HepG2 (cell line): ENCODE results near the gene PARN. TPM values are rescaled to one million over a fixed set of nuclear protein-coding genes. Genes with fewer than 3 reads are reported as not detected.

Experiments
- ARNT ChIP-seq: fragments of 450-650 bp; IDR thresholded peaks from 2 replicates; pipeline ENCODE4 v1.6.1; 2017
- EZH2 ChIP-seq: conservative IDR thresholded peaks from 2 replicates; pipeline ENCODE4 v1.6.1; 2012; ENCODE audit warnings: mild to moderate bottlenecking, low read depth, low read length, moderate library complexity
- HNRNPUL1 ChIP-seq: fragments of 200-400 bp; formaldehyde crosslinking; IDR thresholded peaks from 2 replicates; pipeline ENCODE4 v1.6.1; 2017; ENCODE audit warnings: low read depth, mild to moderate bottlenecking, low read length, moderate library complexity
- KAT2B ChIP-seq: fragments of 150-350 bp; IDR thresholded peaks from 2 replicates; pipeline ENCODE4 v1.6.1; 2014; ENCODE audit warnings: low read depth, low read length, borderline replicate concordance
- LCORL ChIP-seq, 2 experiments: fragments of 450-650 bp in 1 of 2; sonication (generic) in 1 of 2; formaldehyde crosslinking in 1 of 2; IDR thresholded peaks; 2 replicates each; pipeline versions ENCODE4 v1.5.0 to v1.6.1; 2017 to 2020; ENCODE audit warnings: antibody characterized with exemption in 1 of 2, missing genetic modification reagents in 1 of 2
- RXRB ChIP-seq: IDR thresholded peaks from 2 replicates; pipeline ENCODE4 v1.6.1; 2016; ENCODE audit warnings: borderline replicate concordance, missing genetic modification reagents, missing compliant biosample characterization
- STAT5B ChIP-seq: sonication (generic); formaldehyde crosslinking; IDR thresholded peaks from 2 replicates; pipeline ENCODE4 v1.4.0; 2020; ENCODE audit warnings: missing genetic modification reagents
- YEATS2 ChIP-seq: sonication (generic); formaldehyde crosslinking; IDR thresholded peaks from 2 replicates; pipeline ENCODE4 v1.4.0; 2020; ENCODE audit warnings: missing genetic modification reagents, borderline replicate concordance
- ZBTB8A ChIP-seq: sonication (generic); formaldehyde crosslinking; IDR thresholded peaks from 2 replicates; pipeline ENCODE4 v1.4.0; 2020; ENCODE audit warnings: mild to moderate bottlenecking, low read depth, missing genetic modification reagents, borderline replicate concordance
- ZNF558 ChIP-seq: sonication (generic); formaldehyde crosslinking; IDR thresholded peaks from 2 replicates; pipeline ENCODE4 v1.9.0; 2022; ENCODE audit warnings: mild to moderate bottlenecking, missing genetic modification reagents, borderline replicate concordance
- ZNF878 ChIP-seq: sonication (generic); formaldehyde crosslinking; IDR thresholded peaks from 2 replicates; pipeline ENCODE4 v1.8.1; 2023; ENCODE audit warnings: mild to moderate bottlenecking, missing genetic modification reagents, moderate library complexity
- polyA plus RNA-seq, 8 experiments: library from polyadenylated mRNA; depleted of rRNA in 3 of 8; stranded (reverse) in 7 of 8; unstranded in 1 of 8; fragments of >200 nt; fragmentation: Illumina TruSeq in 4 of 8; extraction: Trizol in 4 of 8; gene quantifications; 2 replicates each; pipeline versions ENCODE4 v1.2.1 to v1.2.3, GENCODE V29; 2011 to 2016; ENCODE audit warnings: low read depth in 4 of 8, missing spikeins in 1 of 8, mixed read lengths in 1 of 8; ENCODE audit not compliant: insufficient read depth in 1 of 8
- total RNA-seq, 5 experiments: library from RNA; depleted of rRNA; stranded (reverse); fragments of >200 nt; fragmentation: Illumina TruSeq; extraction: Trizol; gene quantifications; 2 replicates each; pipeline ENCODE4 v1.2.3, GENCODE V29; 2016; ENCODE audit warnings: low read depth in 1 of 5
- TF ChIP-seq, protein P1 (sequence below): sonication (generic); formaldehyde crosslinking; IDR thresholded peaks from 2 replicates; pipeline ENCODE4 v1.4.0; 2020; ENCODE audit warnings: missing genetic modification reagents
- TF ChIP-seq, protein P2 (sequence below): sonication (generic); formaldehyde crosslinking; IDR thresholded peaks from 2 replicates; pipeline ENCODE4 v1.5.1; 2020; ENCODE audit warnings: mild to moderate bottlenecking, missing genetic modification reagents, borderline replicate concordance
- TF ChIP-seq, protein P3 (sequence below): sonication (generic); formaldehyde crosslinking; conservative IDR thresholded peaks from 2 replicates; pipeline ENCODE4 v1.8.0; 2022; ENCODE audit warnings: mild to moderate bottlenecking, moderate library complexity, missing genetic modification reagents
- TF ChIP-seq, protein P4 (sequence below), 2 experiments: sonication (generic) in 1 of 2; formaldehyde crosslinking in 1 of 2; IDR thresholded peaks; 2 replicates each; pipeline versions ENCODE4 v1.5.1 to v1.6.1; 2011 to 2020; ENCODE audit warnings: borderline replicate concordance in 1 of 2, low read depth in 1 of 2, low read length in 1 of 2, mild to moderate bottlenecking in 1 of 2, missing genetic modification reagents in 1 of 2, moderate library complexity in 1 of 2

Gene PARN
- total and polyA plus RNA-seq, 2 of the 13 experiments (the other 11 are each of a cell fraction or from before 2014, with no cell fraction given), result 13.3 to 47.6 TPM

DNA sequence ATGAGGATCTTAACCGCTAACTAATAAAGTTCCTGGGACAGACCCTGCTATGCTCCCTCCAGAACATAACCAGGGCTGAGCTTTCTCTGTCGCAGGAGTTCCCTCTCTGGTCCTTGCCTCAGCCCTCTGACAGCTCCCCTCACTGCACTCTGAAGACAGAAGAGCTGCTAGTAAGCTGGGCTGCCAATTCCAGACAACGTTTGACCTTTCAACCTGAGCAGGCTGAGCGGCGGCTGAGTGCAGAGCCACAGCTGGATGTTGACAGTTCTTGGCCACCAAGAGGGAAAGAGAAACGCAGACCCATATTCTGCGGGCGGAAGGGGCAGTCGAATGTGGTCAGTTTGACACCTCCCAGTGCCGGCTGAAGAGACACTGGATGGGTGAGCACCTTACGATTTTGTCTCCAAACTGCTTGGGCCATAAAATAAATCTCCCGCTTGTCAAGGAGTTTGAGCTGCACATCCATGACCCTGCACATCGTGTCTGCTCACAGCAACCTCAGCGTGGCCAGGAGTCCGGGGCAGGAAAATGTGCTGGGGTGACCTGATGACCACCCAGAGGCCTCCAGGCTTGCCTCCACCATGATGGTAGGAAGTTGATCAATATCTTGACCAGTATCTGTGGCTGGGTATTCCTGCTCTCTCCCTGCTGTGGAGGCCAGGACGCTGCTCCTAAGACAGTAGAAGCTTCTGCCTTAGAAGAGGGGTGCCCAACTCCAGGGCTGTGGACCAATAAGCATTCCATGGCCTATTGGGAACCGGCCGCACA lies 209.2 kb downstream of the PARN start (continued):
- TF ChIP-seq, protein P1, sequence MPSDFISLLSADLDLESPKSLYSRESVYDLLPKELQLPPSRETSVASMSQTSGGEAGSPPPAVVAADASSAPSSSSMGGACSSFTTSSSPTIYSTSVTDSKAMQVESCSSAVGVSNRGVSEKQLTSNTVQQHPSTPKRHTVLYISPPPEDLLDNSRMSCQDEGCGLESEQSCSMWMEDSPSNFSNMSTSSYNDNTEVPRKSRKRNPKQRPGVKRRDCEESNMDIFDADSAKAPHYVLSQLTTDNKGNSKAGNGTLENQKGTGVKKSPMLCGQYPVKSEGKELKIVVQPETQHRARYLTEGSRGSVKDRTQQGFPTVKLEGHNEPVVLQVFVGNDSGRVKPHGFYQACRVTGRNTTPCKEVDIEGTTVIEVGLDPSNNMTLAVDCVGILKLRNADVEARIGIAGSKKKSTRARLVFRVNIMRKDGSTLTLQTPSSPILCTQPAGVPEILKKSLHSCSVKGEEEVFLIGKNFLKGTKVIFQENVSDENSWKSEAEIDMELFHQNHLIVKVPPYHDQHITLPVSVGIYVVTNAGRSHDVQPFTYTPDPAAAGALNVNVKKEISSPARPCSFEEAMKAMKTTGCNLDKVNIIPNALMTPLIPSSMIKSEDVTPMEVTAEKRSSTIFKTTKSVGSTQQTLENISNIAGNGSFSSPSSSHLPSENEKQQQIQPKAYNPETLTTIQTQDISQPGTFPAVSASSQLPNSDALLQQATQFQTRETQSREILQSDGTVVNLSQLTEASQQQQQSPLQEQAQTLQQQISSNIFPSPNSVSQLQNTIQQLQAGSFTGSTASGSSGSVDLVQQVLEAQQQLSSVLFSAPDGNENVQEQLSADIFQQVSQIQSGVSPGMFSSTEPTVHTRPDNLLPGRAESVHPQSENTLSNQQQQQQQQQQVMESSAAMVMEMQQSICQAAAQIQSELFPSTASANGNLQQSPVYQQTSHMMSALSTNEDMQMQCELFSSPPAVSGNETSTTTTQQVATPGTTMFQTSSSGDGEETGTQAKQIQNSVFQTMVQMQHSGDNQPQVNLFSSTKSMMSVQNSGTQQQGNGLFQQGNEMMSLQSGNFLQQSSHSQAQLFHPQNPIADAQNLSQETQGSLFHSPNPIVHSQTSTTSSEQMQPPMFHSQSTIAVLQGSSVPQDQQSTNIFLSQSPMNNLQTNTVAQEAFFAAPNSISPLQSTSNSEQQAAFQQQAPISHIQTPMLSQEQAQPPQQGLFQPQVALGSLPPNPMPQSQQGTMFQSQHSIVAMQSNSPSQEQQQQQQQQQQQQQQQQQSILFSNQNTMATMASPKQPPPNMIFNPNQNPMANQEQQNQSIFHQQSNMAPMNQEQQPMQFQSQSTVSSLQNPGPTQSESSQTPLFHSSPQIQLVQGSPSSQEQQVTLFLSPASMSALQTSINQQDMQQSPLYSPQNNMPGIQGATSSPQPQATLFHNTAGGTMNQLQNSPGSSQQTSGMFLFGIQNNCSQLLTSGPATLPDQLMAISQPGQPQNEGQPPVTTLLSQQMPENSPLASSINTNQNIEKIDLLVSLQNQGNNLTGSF (CRISPR knock-in tag), result no peak; the same call in 1 of the 2 replicates
- TF ChIP-seq ZNF558, result no peak
- TF ChIP-seq HNRNPUL1, result no peak
- no peak for TF ChIP-seq EZH2
- no peak for TF ChIP-seq STAT5B (CRISPR knock-in tag)
- TF ChIP-seq, protein P2, sequence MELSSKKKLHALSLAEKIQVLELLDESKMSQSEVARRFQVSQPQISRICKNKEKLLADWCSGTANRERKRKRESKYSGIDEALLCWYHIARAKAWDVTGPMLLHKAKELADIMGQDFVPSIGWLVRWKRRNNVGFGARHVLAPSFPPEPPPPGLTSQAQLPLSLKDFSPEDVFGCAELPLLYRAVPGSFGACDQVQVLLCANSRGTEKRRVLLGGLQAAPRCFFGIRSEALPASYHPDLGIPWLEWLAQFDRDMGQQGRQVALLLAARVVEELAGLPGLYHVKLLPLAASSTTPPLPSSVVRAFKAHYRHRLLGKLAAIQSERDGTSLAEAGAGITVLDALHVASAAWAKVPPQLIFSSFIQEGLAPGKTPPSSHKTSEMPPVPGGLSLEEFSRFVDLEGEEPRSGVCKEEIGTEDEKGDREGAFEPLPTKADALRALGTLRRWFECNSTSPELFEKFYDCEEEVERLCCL (CRISPR knock-in tag), result no peak
- no peak for TF ChIP-seq ZBTB8A (CRISPR knock-in tag)
- TF ChIP-seq LCORL (IDR thresholded peaks at IDR 0.05), result no peak
- TF ChIP-seq LCORL (CRISPR knock-in tag; IDR thresholded peaks at IDR 0.05), result 0 out of 2 replicates have a peak, but pooled peaks have one; percentile 4
- no peak for TF ChIP-seq ZNF878 (CRISPR knock-in tag)
- peak; percentile 51; the same call in 1 of the 2 replicates for TF ChIP-seq RXRB (CRISPR knock-in tag)
- no peak for TF ChIP-seq YEATS2 (CRISPR knock-in tag)
- TF ChIP-seq, protein P3, sequence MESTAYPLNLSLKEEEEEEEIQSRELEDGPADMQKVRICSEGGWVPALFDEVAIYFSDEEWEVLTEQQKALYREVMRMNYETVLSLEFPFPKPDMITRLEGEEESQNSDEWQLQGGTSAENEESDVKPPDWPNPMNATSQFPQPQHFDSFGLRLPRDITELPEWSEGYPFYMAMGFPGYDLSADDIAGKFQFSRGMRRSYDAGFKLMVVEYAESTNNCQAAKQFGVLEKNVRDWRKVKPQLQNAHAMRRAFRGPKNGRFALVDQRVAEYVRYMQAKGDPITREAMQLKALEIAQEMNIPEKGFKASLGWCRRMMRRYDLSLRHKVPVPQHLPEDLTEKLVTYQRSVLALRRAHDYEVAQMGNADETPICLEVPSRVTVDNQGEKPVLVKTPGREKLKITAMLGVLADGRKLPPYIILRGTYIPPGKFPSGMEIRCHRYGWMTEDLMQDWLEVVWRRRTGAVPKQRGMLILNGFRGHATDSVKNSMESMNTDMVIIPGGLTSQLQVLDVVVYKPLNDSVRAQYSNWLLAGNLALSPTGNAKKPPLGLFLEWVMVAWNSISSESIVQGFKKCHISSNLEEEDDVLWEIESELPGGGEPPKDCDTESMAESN (CRISPR knock-in tag), result 0 out of 2 replicates have a peak, but pooled peaks have one; percentile 38
- TF ChIP-seq KAT2B, result no peak
- TF ChIP-seq, protein P4, sequence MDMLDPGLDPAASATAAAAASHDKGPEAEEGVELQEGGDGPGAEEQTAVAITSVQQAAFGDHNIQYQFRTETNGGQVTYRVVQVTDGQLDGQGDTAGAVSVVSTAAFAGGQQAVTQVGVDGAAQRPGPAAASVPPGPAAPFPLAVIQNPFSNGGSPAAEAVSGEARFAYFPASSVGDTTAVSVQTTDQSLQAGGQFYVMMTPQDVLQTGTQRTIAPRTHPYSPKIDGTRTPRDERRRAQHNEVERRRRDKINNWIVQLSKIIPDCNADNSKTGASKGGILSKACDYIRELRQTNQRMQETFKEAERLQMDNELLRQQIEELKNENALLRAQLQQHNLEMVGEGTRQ (IDR thresholded peaks at IDR 0.05; ENCODE audit: low read depth, low read length), result no peak
- TF ChIP-seq, protein P4 (CRISPR knock-in tag; IDR thresholded peaks at IDR 0.05; ENCODE audit: borderline replicate concordance), result no peak
- TF ChIP-seq ARNT, result no peak
